Colonic mucosa (tissue), 4 donors: ENCODE results near the gene WDR38. TPM values are rescaled to one million over a fixed set of nuclear protein-coding genes. Genes with fewer than 3 reads are reported as not detected.

ENCODE experiments used
- DNase-seq: peaks from one replicate; pipeline ENCODE4 v3.0.0-alpha.2; 2020
- H3K27ac ChIP-seq: fragments of 200-600 bp; one replicate; pipeline ENCODE4 v1.8.0; 2021
- H3K27me3 ChIP-seq: fragments of 200-600 bp; one replicate; pipeline ENCODE4 v1.8.0; 2021
- H3K36me3 ChIP-seq: fragments of 200-600 bp; one replicate; pipeline ENCODE4 v1.8.0; 2021
- H3K4me1 ChIP-seq: fragments of 200-600 bp; one replicate; pipeline ENCODE4 v1.8.0; 2021; ENCODE audit warnings: mild to moderate bottlenecking
- H3K4me3 ChIP-seq: fragments of 200-600 bp; one replicate; pipeline ENCODE4 v1.8.0; 2021
- H3K9ac ChIP-seq, 2 donors: one replicate each; pipeline ENCODE4 v1.7.0; 2013; ENCODE audit warnings: control low read depth in 2 of 2, low read depth in 2 of 2, low read length in 2 of 2
- H3K9me3 ChIP-seq: fragments of 200-600 bp; one replicate; pipeline ENCODE4 v1.8.0; 2021
- intact Hi-C: fragments of 100-400 bp; cut with DNase I; formaldehyde crosslinking; loops from one replicate; pipeline ENCODE4 v1.14.1; 2022
- total RNA-seq, 2 donors: library from RNA; stranded (reverse); fragmentation: NEBNext Ultra II Directional in 1 of 2; extraction: Animal tissue kit (Norgen Biotek cat#: 25700) in 1 of 2; gene quantifications; one replicate each; pipeline ENCODE4 v1.2.1, GENCODE V29; 2021
- TF ChIP-seq, protein P1 (sequence below): fragments of 200-600 bp; IDR thresholded peaks from one replicate; pipeline ENCODE4 v1.8.0; 2022; ENCODE audit warnings: antibody characterized with exemption, mild to moderate bottlenecking
- donor health status: healthy.
- donor health status: DM: no; HTN: no; CAD: no.
- donor health status: DM: no; HTN: no; CAD: no.

WDR38 gene
- total RNA-seq, 2 donors from 2014 or later, result not detected

GRCh38 chr9:124873664-124874063 lies 20.4 kb downstream of the WDR38 start:
- Histone ChIP-seq H3K36me3 (peaks cover 24% of the 10 kb centered on the region), H3K9ac (no peak overlapping the region), H3K9me3 (no peaks in the 10 kb centered on the region), H3K4me1 (peaks cover 14% of the 10 kb centered on the region), H3K27ac (no peak overlapping the region), H3K4me3 (no peak overlapping the region), H3K27me3 (no peaks in the 10 kb centered on the region)
- intact Hi-C loops, result no loop called here
- TF ChIP-seq, protein P1, sequence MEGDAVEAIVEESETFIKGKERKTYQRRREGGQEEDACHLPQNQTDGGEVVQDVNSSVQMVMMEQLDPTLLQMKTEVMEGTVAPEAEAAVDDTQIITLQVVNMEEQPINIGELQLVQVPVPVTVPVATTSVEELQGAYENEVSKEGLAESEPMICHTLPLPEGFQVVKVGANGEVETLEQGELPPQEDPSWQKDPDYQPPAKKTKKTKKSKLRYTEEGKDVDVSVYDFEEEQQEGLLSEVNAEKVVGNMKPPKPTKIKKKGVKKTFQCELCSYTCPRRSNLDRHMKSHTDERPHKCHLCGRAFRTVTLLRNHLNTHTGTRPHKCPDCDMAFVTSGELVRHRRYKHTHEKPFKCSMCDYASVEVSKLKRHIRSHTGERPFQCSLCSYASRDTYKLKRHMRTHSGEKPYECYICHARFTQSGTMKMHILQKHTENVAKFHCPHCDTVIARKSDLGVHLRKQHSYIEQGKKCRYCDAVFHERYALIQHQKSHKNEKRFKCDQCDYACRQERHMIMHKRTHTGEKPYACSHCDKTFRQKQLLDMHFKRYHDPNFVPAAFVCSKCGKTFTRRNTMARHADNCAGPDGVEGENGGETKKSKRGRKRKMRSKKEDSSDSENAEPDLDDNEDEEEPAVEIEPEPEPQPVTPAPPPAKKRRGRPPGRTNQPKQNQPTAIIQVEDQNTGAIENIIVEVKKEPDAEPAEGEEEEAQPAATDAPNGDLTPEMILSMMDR, result no peak
- no peak for DNase-seq

- no peak overlapping the region for H3K27ac ChIP-seq
- H3K36me3 ChIP-seq, result peaks cover 24% of the 10 kb centered on the region
- DNase-seq, result no peak
- intact Hi-C loops, result no loop called here
- TF ChIP-seq, protein P1, result no peak
- no peak overlapping the region for H3K4me3 ChIP-seq
- H3K4me1 ChIP-seq, result peaks cover 14% of the 10 kb centered on the region
- H3K9ac ChIP-seq, result no peak overlapping the region
- no peaks in the 10 kb centered on the region for H3K9me3 ChIP-seq
- no peaks in the 10 kb centered on the region for H3K27me3 ChIP-seq
These were observed 22.2 kb downstream of the WDR38 start for GRCh38 chr9:124875501-124875900.

- no peaks in the 10 kb centered on the region for H3K9me3 ChIP-seq
- H3K36me3 ChIP-seq, result peaks cover 24% of the 10 kb centered on the region
- intact Hi-C loops, result no loop called here
- H3K27me3 ChIP-seq, result no peaks in the 10 kb centered on the region
- no peak overlapping the region for H3K9ac ChIP-seq
- peaks cover 8% of the 10 kb centered on the region for H3K4me1 ChIP-seq
- H3K4me3 ChIP-seq, result no peak overlapping the region
- H3K27ac ChIP-seq, result no peak overlapping the region
- DNase-seq, result no peak
- TF ChIP-seq, protein P1, result no peak
These were observed 23.9 kb downstream of the WDR38 start for GRCh38 chr9:124877021-124877782.

DNA sequence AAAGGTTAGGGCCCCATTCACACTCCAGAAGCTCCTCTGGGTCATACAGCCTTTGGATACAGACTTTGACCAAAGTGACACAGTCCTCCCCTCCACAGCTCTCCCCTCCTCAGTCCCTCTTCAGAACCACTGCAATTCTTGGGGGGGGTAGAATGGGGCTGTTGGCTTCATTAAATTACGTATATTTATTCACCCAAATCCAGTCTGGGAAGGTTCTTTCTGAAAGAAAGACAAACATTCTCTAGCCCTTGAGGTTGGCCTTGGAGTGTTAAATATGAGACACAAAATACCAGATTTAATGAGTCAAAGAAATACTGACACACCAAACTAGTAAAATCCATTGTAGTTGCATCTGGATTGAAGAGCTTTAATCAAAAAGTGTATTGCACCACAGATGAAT lies 24.8 kb downstream of the WDR38 start:
- Histone ChIP-seq H3K36me3 (peaks cover 24% of the 10 kb centered on the region), H3K4me3 (no peak overlapping the region), H3K4me1 (peaks cover 3% of the 10 kb centered on the region), H3K9me3 (no peaks in the 10 kb centered on the region), H3K27ac (no peak overlapping the region), H3K9ac (no peak overlapping the region), H3K27me3 (no peaks in the 10 kb centered on the region)
- DNase-seq, result no peak
- TF ChIP-seq, protein P1, result no peak
- intact Hi-C loops, result no loop called here

GRCh38 chr9:124878518-124878917 lies 25.3 kb downstream of the WDR38 start:
- DNase-seq, result no peak
- intact Hi-C loops, result no loop called here
- TF ChIP-seq, protein P1, result no peak
- Histone ChIP-seq H3K4me1 (peaks cover under 1% of the 10 kb centered on the region), H3K9me3 (no peaks in the 10 kb centered on the region), H3K27me3 (no peaks in the 10 kb centered on the region), H3K9ac (no peak overlapping the region), H3K36me3 (peaks cover 19% of the 10 kb centered on the region), H3K4me3 (no peak overlapping the region), H3K27ac (no peak overlapping the region)
